ENCODE results near the gene TEAD4. TPM values are rescaled to one million over a fixed set of nuclear protein-coding genes. Genes with fewer than 3 reads are reported as not detected.
"Not testable (repeated sequence)": the region's sequence is repeated elsewhere in the genome, so short reads cannot be mapped to it uniquely, and the experiment has no call there.

The TEAD4 gene
- total RNA-seq, 1 donor from 2014 or later, result 5.1 TPM

GRCh38 chr12:3047961-3048360 lies 88.8 kb downstream of the TEAD4 start:
- no peak for DNase-seq (ENCODE audit: low spot score)

GRCh38 chr12:3048540-3048939 lies 89.3 kb downstream of the TEAD4 start:
- no peak for DNase-seq (ENCODE audit: low spot score)

- no peak for DNase-seq (ENCODE audit: low spot score)
Measured at GRCh38 chr12:3049176-3049575, 90.0 kb downstream of the TEAD4 start.

- no peak for DNase-seq (ENCODE audit: low spot score)
Measured at GRCh38 chr12:3049611-3050249, 90.5 kb downstream of the TEAD4 start.

- no peak for DNase-seq (ENCODE audit: low spot score)
Measured at GRCh38 chr12:3054374-3054773, 95.2 kb downstream of the TEAD4 start.

GRCh38 chr12:3055026-3055703 lies 96.0 kb downstream of the TEAD4 start:
- peak; percentile 28 for DNase-seq (ENCODE audit: low spot score)

- no peak for DNase-seq (ENCODE audit: low spot score)
Measured at GRCh38 chr12:3055704-3056467, 96.7 kb downstream of the TEAD4 start.

GRCh38 chr12:3061059-3061458 lies 101.9 kb downstream of the TEAD4 start:
- DNase-seq (ENCODE audit: low spot score), result peak; percentile 27

GRCh38 chr12:3061501-3062215 lies 102.5 kb downstream of the TEAD4 start:
- DNase-seq (ENCODE audit: low spot score), result no peak

- DNase-seq (ENCODE audit: low spot score), result no peak
Measured at GRCh38 chr12:3065300-3065699, 106.1 kb downstream of the TEAD4 start.

- not testable (repeated sequence) for DNase-seq (ENCODE audit: low spot score)
Measured at GRCh38 chr12:3065846-3066245, 106.6 kb downstream of the TEAD4 start.

- no peak for DNase-seq (ENCODE audit: low spot score)
Measured at GRCh38 chr12:3069714-3070113, 110.5 kb downstream of the TEAD4 start.

GRCh38 chr12:3071107-3071506 lies 111.9 kb downstream of the TEAD4 start:
- no peak for DNase-seq (ENCODE audit: low spot score)

- DNase-seq (ENCODE audit: low spot score), result no peak
Measured at GRCh38 chr12:3071710-3072109, 112.5 kb downstream of the TEAD4 start.

GRCh38 chr12:3073438-3074250 lies 114.4 kb downstream of the TEAD4 start:
- DNase-seq (ENCODE audit: low spot score), result peak; percentile 88

- no peak for DNase-seq (ENCODE audit: low spot score)
Measured at GRCh38 chr12:3075315-3075714, 116.1 kb downstream of the TEAD4 start.

GRCh38 chr12:3076730-3077571 lies 117.8 kb downstream of the TEAD4 start, which contains the start of gene TSPAN9:
Gene TSPAN9 (plus strand): TSS chr12:3077379. CDS start chr12:3201194, 123,815 bp downstream.
- DNase-seq (ENCODE audit: low spot score), result peak; percentile 60

- DNase-seq (ENCODE audit: low spot score), result peak; percentile 33
Measured at GRCh38 chr12:3077572-3078081, 118.4 kb downstream of the TEAD4 start.

- no peak for DNase-seq (ENCODE audit: low spot score)
Measured at GRCh38 chr12:3078086-3078820, 119.1 kb downstream of the TEAD4 start.

All from mucosa of gallbladder (tissue), 1 donor.